Gastrocnemius medialis (tissue), 4 donors: Measurements from ENCODE around the gene AKAP6.

Experiments used
- POLR2A ChIP-seq, 2 donors: fragments of 450-650 bp; IDR thresholded peaks; one replicate each; pipeline ENCODE4 v1.6.1; 2017; ENCODE audit warnings: antibody characterized with exemption in 2 of 2, mild to moderate bottlenecking in 2 of 2, moderate library complexity in 2 of 2
- TF ChIP-seq, protein P1 (sequence below), 5 experiments: fragments of 450-650 bp in 3 of 5; fragments of 200-600 bp in 2 of 5; sonication (generic) in 2 of 5; IDR thresholded peaks in 4 of 5; conservative IDR thresholded peaks in 1 of 5; 1 replicate in 4 of 5; 2 replicates in 1 of 5; pipeline ENCODE4 v1.5.1; 2016 to 2019; ENCODE audit warnings: antibody characterized with exemption in 5 of 5, mild to moderate bottlenecking in 3 of 5, moderate library complexity in 3 of 5

DNA sequence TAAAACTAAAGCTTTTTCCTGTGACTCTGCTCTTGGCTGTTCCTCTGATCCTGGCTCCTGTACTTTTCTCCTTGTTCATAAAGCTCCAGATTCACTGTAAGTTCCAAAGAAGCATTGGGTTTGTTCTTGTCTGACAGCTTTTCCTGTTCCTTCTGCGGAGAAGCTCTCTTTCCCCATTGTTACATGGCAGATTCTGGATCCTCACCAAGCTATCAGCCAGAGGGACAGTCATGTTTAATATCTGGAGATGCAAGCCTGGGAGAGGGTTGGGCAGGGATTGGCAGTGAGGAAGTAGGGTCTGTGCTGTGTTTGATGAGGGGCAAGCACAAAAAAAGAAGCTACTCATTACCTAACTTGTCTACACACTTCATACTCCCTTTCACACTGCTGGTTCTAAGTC, 107.9 kb downstream of the AKAP6 start:
- TF ChIP-seq POLR2A (IDR thresholded peaks at IDR 0.05), result no peak
- TF ChIP-seq, protein P1, sequence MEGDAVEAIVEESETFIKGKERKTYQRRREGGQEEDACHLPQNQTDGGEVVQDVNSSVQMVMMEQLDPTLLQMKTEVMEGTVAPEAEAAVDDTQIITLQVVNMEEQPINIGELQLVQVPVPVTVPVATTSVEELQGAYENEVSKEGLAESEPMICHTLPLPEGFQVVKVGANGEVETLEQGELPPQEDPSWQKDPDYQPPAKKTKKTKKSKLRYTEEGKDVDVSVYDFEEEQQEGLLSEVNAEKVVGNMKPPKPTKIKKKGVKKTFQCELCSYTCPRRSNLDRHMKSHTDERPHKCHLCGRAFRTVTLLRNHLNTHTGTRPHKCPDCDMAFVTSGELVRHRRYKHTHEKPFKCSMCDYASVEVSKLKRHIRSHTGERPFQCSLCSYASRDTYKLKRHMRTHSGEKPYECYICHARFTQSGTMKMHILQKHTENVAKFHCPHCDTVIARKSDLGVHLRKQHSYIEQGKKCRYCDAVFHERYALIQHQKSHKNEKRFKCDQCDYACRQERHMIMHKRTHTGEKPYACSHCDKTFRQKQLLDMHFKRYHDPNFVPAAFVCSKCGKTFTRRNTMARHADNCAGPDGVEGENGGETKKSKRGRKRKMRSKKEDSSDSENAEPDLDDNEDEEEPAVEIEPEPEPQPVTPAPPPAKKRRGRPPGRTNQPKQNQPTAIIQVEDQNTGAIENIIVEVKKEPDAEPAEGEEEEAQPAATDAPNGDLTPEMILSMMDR (IDR thresholded peaks at IDR 0.05 in 4 of 5, conservative IDR thresholded peaks at IDR 0.05 in 1 of 5), result no peak
